ENCODE results near the gene DNASE1L1.

Gene DNASE1L1

GRCh38 chrX:154376774-154377173 is 32.3 kb downstream of the DNASE1L1 start:
- TF ChIP-seq, protein P1, sequence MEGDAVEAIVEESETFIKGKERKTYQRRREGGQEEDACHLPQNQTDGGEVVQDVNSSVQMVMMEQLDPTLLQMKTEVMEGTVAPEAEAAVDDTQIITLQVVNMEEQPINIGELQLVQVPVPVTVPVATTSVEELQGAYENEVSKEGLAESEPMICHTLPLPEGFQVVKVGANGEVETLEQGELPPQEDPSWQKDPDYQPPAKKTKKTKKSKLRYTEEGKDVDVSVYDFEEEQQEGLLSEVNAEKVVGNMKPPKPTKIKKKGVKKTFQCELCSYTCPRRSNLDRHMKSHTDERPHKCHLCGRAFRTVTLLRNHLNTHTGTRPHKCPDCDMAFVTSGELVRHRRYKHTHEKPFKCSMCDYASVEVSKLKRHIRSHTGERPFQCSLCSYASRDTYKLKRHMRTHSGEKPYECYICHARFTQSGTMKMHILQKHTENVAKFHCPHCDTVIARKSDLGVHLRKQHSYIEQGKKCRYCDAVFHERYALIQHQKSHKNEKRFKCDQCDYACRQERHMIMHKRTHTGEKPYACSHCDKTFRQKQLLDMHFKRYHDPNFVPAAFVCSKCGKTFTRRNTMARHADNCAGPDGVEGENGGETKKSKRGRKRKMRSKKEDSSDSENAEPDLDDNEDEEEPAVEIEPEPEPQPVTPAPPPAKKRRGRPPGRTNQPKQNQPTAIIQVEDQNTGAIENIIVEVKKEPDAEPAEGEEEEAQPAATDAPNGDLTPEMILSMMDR (IDR thresholded peaks at IDR 0.05; ENCODE audit: borderline replicate concordance, extremely low read depth, low read length, poor library complexity, severe bottlenecking) = no peak
- no peak for TF ChIP-seq EZH2 (IDR thresholded peaks at IDR 0.05; ENCODE audit: borderline replicate concordance, low read depth, low read length, severe bottlenecking)
- Histone ChIP-seq H2AFZ (ENCODE audit: low read depth, low read length) (no peak overlapping the region), H3K4me2 (ENCODE audit: insufficient read depth, low read length) (0 out of 2 replicates have a peak overlapping the region, but pooled peaks have one; percentile 86), H3K79me2 (ENCODE audit: insufficient read depth, low read length) (peaks cover 22% of the 10 kb centered on the region), H3K9me3 (ENCODE audit: insufficient read depth, low read length, severe bottlenecking) (no peaks in the 10 kb centered on the region), H3K36me3 (ENCODE audit: insufficient read depth, low read length) (peaks cover 18% of the 10 kb centered on the region; the same call in 1 of the 2 replicates), H3K4me3 (ENCODE audit: low read depth in 1 of 2, low read length in 2 of 2) (no peak overlapping the region), H3K4me1 (ENCODE audit: insufficient read depth, low read length) (peaks cover 44% of the 10 kb centered on the region), H4K20me1 (ENCODE audit: insufficient read depth, low read length) (peaks cover 19% of the 10 kb centered on the region), H3K27me3 (ENCODE audit: insufficient read depth, low read length, poor library complexity) (peaks cover 4% of the 10 kb centered on the region), H3K9ac (ENCODE audit: low read depth, low read length) (peak overlapping the region; percentile 94), H3K27ac (ENCODE audit: low read length) (no peak overlapping the region)
- DNase-seq (no peak), ATAC-seq (ENCODE audit: insufficient read depth, low read depth) (no peak)

GRCh38 chrX:154375156-154375504 is 33.9 kb downstream of the DNASE1L1 start:
- Histone ChIP-seq H3K4me2 (ENCODE audit: insufficient read depth, low read length) (no peak overlapping the region), H3K4me1 (ENCODE audit: insufficient read depth, low read length) (peaks cover 41% of the 10 kb centered on the region), H4K20me1 (ENCODE audit: insufficient read depth, low read length) (peaks cover 16% of the 10 kb centered on the region), H2AFZ (ENCODE audit: low read depth, low read length) (no peak overlapping the region), H3K4me3 (ENCODE audit: low read depth in 1 of 2, low read length in 2 of 2) (no peak overlapping the region), H3K79me2 (ENCODE audit: insufficient read depth, low read length) (peaks cover 23% of the 10 kb centered on the region), H3K27ac (ENCODE audit: low read length) (no peak overlapping the region), H3K9me3 (ENCODE audit: insufficient read depth, low read length, severe bottlenecking) (no peaks in the 10 kb centered on the region), H3K27me3 (ENCODE audit: insufficient read depth, low read length, poor library complexity) (peaks cover 4% of the 10 kb centered on the region), H3K36me3 (ENCODE audit: insufficient read depth, low read length) (peaks cover 4% of the 10 kb centered on the region; the same call in 1 of the 2 replicates), H3K9ac (ENCODE audit: low read depth, low read length) (no peak overlapping the region)
- ATAC-seq (ENCODE audit: insufficient read depth, low read depth) = no peak
- no peak for DNase-seq
- TF ChIP-seq EZH2 (IDR thresholded peaks at IDR 0.05; ENCODE audit: borderline replicate concordance, low read depth, low read length, severe bottlenecking) = no peak
- TF ChIP-seq, protein P1 (IDR thresholded peaks at IDR 0.05; ENCODE audit: borderline replicate concordance, extremely low read depth, low read length, poor library complexity, severe bottlenecking) = no peak

DNA sequence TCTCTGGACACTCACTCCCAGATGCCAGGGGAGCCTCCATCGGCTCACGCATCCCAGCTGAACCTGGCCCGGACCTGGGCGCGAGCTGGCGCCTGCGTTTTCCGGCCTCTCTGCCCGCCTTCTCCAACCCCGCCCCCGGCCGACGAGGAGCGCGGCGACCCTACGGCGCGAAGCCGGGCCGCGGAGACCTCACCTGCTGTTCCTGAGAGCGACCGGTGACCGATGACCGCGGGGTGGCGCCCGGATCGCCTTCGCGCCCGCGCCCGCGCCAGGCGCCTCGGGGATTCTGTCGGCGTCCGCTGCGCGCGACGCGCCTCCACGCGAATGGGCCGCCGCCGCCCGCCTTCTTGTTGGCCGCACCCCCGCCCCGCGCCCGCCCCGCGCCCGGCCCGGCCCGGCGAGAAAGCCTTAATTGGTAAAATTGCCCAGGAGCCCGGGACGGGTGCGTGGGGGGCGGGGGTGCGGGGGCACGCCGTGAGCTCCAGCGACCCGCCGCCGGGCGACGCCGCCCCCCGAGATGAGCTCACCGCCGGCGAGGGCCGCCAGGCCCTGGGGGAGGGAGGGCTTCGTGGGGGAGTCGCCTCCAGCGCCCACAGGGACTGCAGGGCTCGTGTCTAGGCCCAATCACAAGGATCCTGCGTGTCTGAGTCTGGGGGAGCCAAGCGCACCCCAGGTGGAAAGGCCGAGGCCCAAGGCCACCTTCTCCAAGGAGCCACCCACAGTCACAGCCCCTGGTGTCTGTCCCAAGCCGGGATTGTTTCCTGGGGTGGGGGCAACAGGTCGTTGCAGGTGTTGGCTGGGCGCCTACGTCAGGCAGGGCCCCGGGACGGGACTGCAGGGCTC is 34.5 kb downstream of the DNASE1L1 start, which contains the start of gene FLNA:
TSS of gene FLNA (minus strand) at position 322 of the 843 bp plus-strand sequence. CDS start 3,389 bp downstream, outside the sequence.
- Histone ChIP-seq H3K4me1 (ENCODE audit: insufficient read depth, low read length) (peaks cover 41% of the 10 kb centered on the region), H4K20me1 (ENCODE audit: insufficient read depth, low read length) (peaks cover 17% of the 10 kb centered on the region; the same call in 1 of the 2 replicates), H2AFZ (ENCODE audit: low read depth, low read length) (no peak within 1 kb of the TSS), H3K9me3 (ENCODE audit: insufficient read depth, low read length, severe bottlenecking) (no peaks in the 10 kb centered on the region), H3K4me3 (ENCODE audit: low read depth in 1 of 2, low read length in 2 of 2) (no peak within 1 kb of the TSS), H3K79me2 (ENCODE audit: insufficient read depth, low read length) (peaks cover 23% of the 10 kb centered on the region), H3K27me3 (ENCODE audit: insufficient read depth, low read length, poor library complexity) (peaks cover 4% of the 10 kb centered on the region), H3K27ac (ENCODE audit: low read length) (no peak within 1 kb of the TSS), H3K4me2 (ENCODE audit: insufficient read depth, low read length) (no peak within 1 kb of the TSS), H3K9ac (ENCODE audit: low read depth, low read length) (no peak within 1 kb of the TSS), H3K36me3 (ENCODE audit: insufficient read depth, low read length) (peaks cover 7% of the 10 kb centered on the region; the same call in 1 of the 2 replicates)
- DNase-seq = no peak
- TF ChIP-seq EZH2 (IDR thresholded peaks at IDR 0.05; ENCODE audit: borderline replicate concordance, low read depth, low read length, severe bottlenecking) = no peak
- TF ChIP-seq, protein P1 (IDR thresholded peaks at IDR 0.05; ENCODE audit: borderline replicate concordance, extremely low read depth, low read length, poor library complexity, severe bottlenecking) = no peak
- no peak for ATAC-seq (ENCODE audit: insufficient read depth, low read depth)

Measured in DND-41 (cell line).